ENCODE results near the gene ABCC6.
"Not testable (repeated sequence)": the region's sequence is repeated elsewhere in the genome, so short reads cannot be mapped to it uniquely, and the experiment has no call there.

GRCh38 chr16:16104132-16104803 lies 119.0 kb downstream of the ABCC6 start:
- not testable (repeated sequence) for TF ChIP-seq POLR2AphosphoS5 (IDR thresholded peaks at IDR 0.05; ENCODE audit: low read depth, low read length); POLR2A (IDR thresholded peaks at IDR 0.05; ENCODE audit: low read depth, low read length); TAF1 (IDR thresholded peaks at IDR 0.05; ENCODE audit: low read depth, low read length); SPI1 (IDR thresholded peaks at IDR 0.05; ENCODE audit: low read depth, low read length); POU2F2 (IDR thresholded peaks at IDR 0.05; ENCODE audit: low read depth, low read length); PAX5 (IDR thresholded peaks at IDR 0.05; ENCODE audit: insufficient read depth, low read length, severe bottlenecking)
